HepG2 (cell line): ENCODE measurements around the gene DLG5. TPM values are rescaled to one million over a fixed set of nuclear protein-coding genes. Genes with fewer than 3 reads are reported as not detected.

Source experiments
- ARHGAP35 ChIP-seq: sonication (generic); formaldehyde crosslinking; IDR thresholded peaks from 2 replicates; pipeline ENCODE4 v1.9.0; 2022; ENCODE audit warnings: mild to moderate bottlenecking, inconsistent platforms, moderate library complexity, missing genetic modification reagents, borderline replicate concordance
- DZIP1 ChIP-seq: sonication (generic); formaldehyde crosslinking; IDR thresholded peaks from 2 replicates; pipeline ENCODE4 v1.5.0; 2020; ENCODE audit warnings: mild to moderate bottlenecking, missing genetic modification reagents
- EHMT2 ChIP-seq: fragments of 200-600 bp; sonication (generic); IDR thresholded peaks from 2 replicates; pipeline ENCODE4 v1.7.0; 2017; ENCODE audit warnings: antibody characterized with exemption, low read depth, low read length, borderline replicate concordance
- MED8 ChIP-seq: sonication (generic); formaldehyde crosslinking; IDR thresholded peaks from 2 replicates; pipeline ENCODE4 v1.8.1; 2023; ENCODE audit warnings: mild to moderate bottlenecking, missing genetic modification reagents; ENCODE audit not compliant: insufficient replicate concordance
- SMAD3 ChIP-seq: sonication (generic); formaldehyde crosslinking; IDR thresholded peaks from 2 replicates; pipeline ENCODE4 v1.4.0; 2020; ENCODE audit warnings: missing genetic modification reagents
- SNAI1 ChIP-seq: sonication (generic); formaldehyde crosslinking; IDR thresholded peaks from 2 replicates; pipeline ENCODE4 v1.5.0; 2020; ENCODE audit warnings: mild to moderate bottlenecking, missing genetic modification reagents, borderline replicate concordance
- TCF7 ChIP-seq: sonication (generic); IDR thresholded peaks from 2 replicates; pipeline ENCODE4 v1.6.1; 2016; ENCODE audit warnings: antibody characterized with exemption, low read depth
- ZBTB46 ChIP-seq: sonication (generic); formaldehyde crosslinking; IDR thresholded peaks from 2 replicates; pipeline ENCODE4 v1.4.0; 2020; ENCODE audit warnings: mild to moderate bottlenecking, missing genetic modification reagents, borderline replicate concordance
- ZKSCAN1 ChIP-seq: fragments of 150-350 bp; IDR thresholded peaks from 2 replicates; pipeline ENCODE4 v1.6.1; 2014; ENCODE audit warnings: low read length
- ZNF124 ChIP-seq: sonication (generic); formaldehyde crosslinking; IDR thresholded peaks from 2 replicates; pipeline ENCODE4 v1.4.0; 2020; ENCODE audit warnings: missing genetic modification reagents
- ZNF138 ChIP-seq: sonication (generic); formaldehyde crosslinking; IDR thresholded peaks from 2 replicates; pipeline ENCODE4 v1.5.0; 2020; ENCODE audit warnings: mild to moderate bottlenecking, low read depth, missing genetic modification reagents
- ZNF33A ChIP-seq: sonication (generic); formaldehyde crosslinking; IDR thresholded peaks from 2 replicates; pipeline ENCODE4 v1.5.1; 2020; ENCODE audit warnings: missing genetic modification reagents, mild to moderate bottlenecking, moderate library complexity, borderline replicate concordance
- ZNF546 ChIP-seq: sonication (generic); formaldehyde crosslinking; conservative IDR thresholded peaks from 2 replicates; pipeline ENCODE4 v1.8.1; 2023; ENCODE audit warnings: mild to moderate bottlenecking, missing genetic modification reagents
- ZNF563 ChIP-seq: sonication (generic); formaldehyde crosslinking; IDR thresholded peaks from 2 replicates; pipeline ENCODE4 v1.8.0; 2022; ENCODE audit warnings: mild to moderate bottlenecking, moderate library complexity, missing genetic modification reagents
- ZNF570 ChIP-seq: sonication (generic); formaldehyde crosslinking; IDR thresholded peaks from 2 replicates; pipeline ENCODE4 v1.4.0; 2020; ENCODE audit warnings: mild to moderate bottlenecking, missing genetic modification reagents, borderline replicate concordance
- ZNF713 ChIP-seq: sonication (generic); formaldehyde crosslinking; IDR thresholded peaks from 2 replicates; pipeline ENCODE4 v1.4.0; 2020; ENCODE audit warnings: mild to moderate bottlenecking, missing genetic modification reagents
- ZNF790 ChIP-seq: sonication (generic); formaldehyde crosslinking; IDR thresholded peaks from 2 replicates; pipeline ENCODE4 v1.8.0; 2022; ENCODE audit warnings: missing genetic modification reagents, mild to moderate bottlenecking, borderline replicate concordance
- ZSCAN5A ChIP-seq: sonication (generic); formaldehyde crosslinking; IDR thresholded peaks from 2 replicates; pipeline ENCODE4 v1.8.0; 2022; ENCODE audit warnings: mild to moderate bottlenecking, missing genetic modification reagents, borderline replicate concordance
- polyA plus RNA-seq, 8 experiments: library from polyadenylated mRNA; depleted of rRNA in 3 of 8; stranded (reverse) in 7 of 8; unstranded in 1 of 8; fragments of >200 nt; fragmentation: Illumina TruSeq in 4 of 8; extraction: Trizol in 4 of 8; gene quantifications; 2 replicates each; pipeline versions ENCODE4 v1.2.1 to v1.2.3, GENCODE V29; 2011 to 2016; ENCODE audit warnings: low read depth in 4 of 8, missing spikeins in 1 of 8, mixed read lengths in 1 of 8; ENCODE audit not compliant: insufficient read depth in 1 of 8
- total RNA-seq, 5 experiments: library from RNA; depleted of rRNA; stranded (reverse); fragments of >200 nt; fragmentation: Illumina TruSeq; extraction: Trizol; gene quantifications; 2 replicates each; pipeline ENCODE4 v1.2.3, GENCODE V29; 2016; ENCODE audit warnings: low read depth in 1 of 5
- TF ChIP-seq, protein P1 (sequence below): sonication (generic); formaldehyde crosslinking; conservative IDR thresholded peaks from 2 replicates; pipeline ENCODE4 v1.8.0; 2022; ENCODE audit warnings: mild to moderate bottlenecking, moderate library complexity, missing genetic modification reagents
- TF ChIP-seq, protein P2 (sequence below): sonication (generic); formaldehyde crosslinking; IDR thresholded peaks from 2 replicates; pipeline ENCODE4 v1.8.1; 2023; ENCODE audit warnings: missing genetic modification reagents, inconsistent platforms, borderline replicate concordance

Gene DLG5
- total and polyA plus RNA-seq, 2 of the 13 experiments (the other 11 are each of a cell fraction or from before 2014, with no cell fraction given) = 15.5 to 18.2 TPM

- TF ChIP-seq DZIP1 = no peak
- TF ChIP-seq ZNF138 (CRISPR knock-in tag) = no peak
- 0 out of 2 replicates have a peak, but pooled peaks have one; percentile 22 for TF ChIP-seq ZNF563 (CRISPR knock-in tag)
- no peak for TF ChIP-seq SNAI1
- no peak for TF ChIP-seq ZSCAN5A (CRISPR knock-in tag)
- no peak for TF ChIP-seq ZBTB46 (CRISPR knock-in tag)
- TF ChIP-seq MED8 (CRISPR knock-in tag) = no peak
- TF ChIP-seq ZNF570 = no peak
- no peak for TF ChIP-seq ZNF713 (CRISPR knock-in tag)
- TF ChIP-seq ZNF546 = no peak
- TF ChIP-seq EHMT2 = no peak
- no peak for TF ChIP-seq ARHGAP35
- TF ChIP-seq SMAD3 (CRISPR knock-in tag) = peak; percentile 59; the same call in 1 of the 2 replicates
- TF ChIP-seq ZKSCAN1 = no peak
- TF ChIP-seq, protein P1, sequence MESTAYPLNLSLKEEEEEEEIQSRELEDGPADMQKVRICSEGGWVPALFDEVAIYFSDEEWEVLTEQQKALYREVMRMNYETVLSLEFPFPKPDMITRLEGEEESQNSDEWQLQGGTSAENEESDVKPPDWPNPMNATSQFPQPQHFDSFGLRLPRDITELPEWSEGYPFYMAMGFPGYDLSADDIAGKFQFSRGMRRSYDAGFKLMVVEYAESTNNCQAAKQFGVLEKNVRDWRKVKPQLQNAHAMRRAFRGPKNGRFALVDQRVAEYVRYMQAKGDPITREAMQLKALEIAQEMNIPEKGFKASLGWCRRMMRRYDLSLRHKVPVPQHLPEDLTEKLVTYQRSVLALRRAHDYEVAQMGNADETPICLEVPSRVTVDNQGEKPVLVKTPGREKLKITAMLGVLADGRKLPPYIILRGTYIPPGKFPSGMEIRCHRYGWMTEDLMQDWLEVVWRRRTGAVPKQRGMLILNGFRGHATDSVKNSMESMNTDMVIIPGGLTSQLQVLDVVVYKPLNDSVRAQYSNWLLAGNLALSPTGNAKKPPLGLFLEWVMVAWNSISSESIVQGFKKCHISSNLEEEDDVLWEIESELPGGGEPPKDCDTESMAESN (CRISPR knock-in tag) = peak; percentile 62; the same call in 1 of the 2 replicates
- no peak for TF ChIP-seq ZNF124 (CRISPR knock-in tag)
- TF ChIP-seq ZNF790 (CRISPR knock-in tag) = no peak
- no peak for TF ChIP-seq ZNF33A (CRISPR knock-in tag)
- TF ChIP-seq, protein P2, sequence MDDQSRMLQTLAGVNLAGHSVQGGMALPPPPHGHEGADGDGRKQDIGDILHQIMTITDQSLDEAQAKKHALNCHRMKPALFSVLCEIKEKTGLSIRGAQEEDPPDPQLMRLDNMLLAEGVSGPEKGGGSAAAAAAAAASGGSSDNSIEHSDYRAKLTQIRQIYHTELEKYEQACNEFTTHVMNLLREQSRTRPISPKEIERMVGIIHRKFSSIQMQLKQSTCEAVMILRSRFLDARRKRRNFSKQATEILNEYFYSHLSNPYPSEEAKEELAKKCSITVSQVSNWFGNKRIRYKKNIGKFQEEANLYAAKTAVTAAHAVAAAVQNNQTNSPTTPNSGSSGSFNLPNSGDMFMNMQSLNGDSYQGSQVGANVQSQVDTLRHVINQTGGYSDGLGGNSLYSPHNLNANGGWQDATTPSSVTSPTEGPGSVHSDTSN (CRISPR knock-in tag) = no peak
- peak; percentile 71; the same call in 1 of the 2 replicates for TF ChIP-seq TCF7
Observed at GRCh38 chr10:77909749-77910375, 16.7 kb downstream of the DLG5 start (continued).
